HG03095 (cell line): ENCODE data around the gene GRAP2.
"Not testable (repeated sequence)": the region's sequence is repeated elsewhere in the genome, so short reads cannot be mapped to it uniquely, and the experiment has no call there.

ENCODE experiments used
- ATAC-seq: cut with Tn5 transposase; IDR thresholded peaks from one replicate; pipeline ENCODE4 v1.9.1; 2021; ENCODE audit warnings: moderate library complexity; ENCODE audit not compliant: unreplicated experiment

The GRAP2 gene

DNA sequence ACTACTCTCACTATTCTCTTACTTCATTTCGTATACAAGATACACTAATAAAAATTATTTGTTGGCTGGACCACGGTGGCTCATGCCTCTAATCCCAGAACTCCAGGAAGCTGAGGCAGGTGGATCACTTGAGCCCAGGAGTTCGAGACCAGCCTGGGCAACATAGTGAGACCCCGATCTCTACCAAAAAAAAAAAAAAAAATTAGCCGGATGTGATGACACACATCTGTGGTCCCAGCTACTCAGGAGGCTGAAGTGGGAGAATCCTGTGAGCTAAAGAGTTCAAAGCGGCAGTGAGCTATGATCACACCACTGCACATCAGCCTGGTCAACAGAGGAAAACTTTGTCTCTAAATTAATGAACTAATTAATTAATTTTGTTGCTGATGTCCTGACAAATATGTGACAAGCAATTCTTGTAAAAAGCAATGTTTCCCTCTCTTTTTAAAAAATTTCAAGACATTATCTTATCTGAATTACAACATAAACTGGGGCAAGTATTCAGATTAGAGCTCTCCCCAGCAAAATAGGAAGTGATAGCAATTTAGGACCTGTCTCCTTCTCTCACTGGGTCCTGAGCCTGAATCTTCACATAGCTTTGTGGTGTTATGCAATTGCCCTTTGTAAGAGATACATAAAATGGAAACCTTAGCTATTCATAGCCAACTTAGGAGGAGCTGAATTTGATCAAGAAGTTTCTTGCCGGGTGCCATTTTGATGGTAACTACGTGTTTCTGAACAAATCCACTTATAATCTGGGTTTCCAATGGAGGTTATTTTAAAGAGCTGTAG is 41.8 kb downstream of the GRAP2 start:
- no peak for ATAC-seq

DNA sequence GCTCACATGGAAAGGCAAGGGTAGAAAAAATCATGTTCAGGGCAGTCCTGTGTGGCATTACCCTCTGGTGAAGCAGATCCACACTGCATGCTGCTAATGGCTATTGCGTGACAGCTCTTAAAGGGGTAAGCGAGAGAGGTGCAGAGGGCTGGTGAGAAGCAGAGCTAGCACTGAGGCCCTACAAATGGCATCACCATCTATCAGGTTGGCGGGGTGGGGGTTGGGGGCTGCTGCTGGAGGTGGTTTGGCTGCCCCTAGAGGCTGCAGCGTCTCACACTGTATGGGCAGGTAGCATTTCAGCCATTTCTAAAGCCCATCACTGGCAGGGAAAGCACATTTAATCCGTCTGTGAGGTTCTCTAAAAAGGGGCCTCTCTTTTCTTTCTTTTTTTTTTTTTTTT is 42.5 kb downstream of the GRAP2 start:
- no peak for ATAC-seq

DNA sequence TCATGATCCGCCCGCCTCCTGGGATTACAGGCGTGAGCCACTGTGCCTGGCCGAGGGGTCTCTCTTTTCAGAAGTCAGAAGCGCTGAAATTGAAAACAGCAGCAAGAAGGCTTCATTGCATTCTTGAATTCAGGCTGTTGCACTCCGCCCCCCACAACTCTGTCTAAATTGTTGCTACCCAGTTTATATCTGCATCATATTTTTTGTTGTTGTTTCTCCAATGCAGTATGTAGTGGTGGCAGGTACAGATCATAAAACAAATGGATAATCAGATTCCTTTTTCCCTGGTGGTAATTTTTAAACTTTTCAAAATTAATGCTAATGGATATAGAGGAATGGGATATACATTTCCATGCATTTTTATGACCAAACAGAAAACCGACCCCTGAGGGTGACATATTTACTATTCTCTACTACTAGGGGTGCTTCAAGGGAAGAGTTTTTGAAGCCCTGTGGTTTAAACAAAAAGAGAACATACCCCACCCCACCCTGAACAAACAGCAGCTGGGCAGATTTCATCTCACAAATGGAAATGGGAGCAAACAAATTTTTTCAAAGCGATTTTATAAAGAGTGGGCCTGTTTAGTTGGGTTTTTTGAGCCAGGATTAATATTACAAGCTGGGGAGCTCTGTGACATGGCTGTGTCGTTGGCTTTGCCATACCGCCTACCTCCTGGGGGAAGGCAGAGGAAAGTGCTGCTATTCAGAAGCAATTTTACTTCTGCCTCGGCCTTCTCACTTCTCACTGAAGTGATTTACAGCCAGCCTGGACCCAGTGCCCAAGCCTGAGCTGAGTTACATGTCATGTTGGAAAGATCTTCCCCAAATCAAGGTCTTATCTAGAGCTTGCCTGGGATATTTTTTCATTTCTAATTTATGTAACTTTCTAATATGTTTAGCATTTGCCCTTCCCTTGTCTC is 43.3 kb downstream of the GRAP2 start:
- no peak for ATAC-seq

DNA sequence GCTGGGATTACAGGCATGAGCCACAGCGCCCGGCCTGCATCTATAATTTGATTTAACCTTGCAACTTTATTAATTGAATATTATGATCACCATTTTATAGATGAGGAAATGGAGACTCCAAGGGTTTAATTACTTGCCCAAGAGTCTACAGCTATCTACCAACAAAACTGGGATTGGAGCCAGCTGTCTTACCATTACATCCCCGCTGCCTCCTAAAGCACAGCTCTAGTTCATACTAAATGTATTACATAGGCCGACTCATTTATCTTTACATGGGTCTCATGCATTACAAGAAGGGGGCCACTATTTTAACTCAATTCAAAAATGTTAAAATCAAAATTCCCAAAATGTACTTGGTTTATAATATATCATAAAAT is 45.2 kb downstream of the GRAP2 start:
- no peak for ATAC-seq

DNA sequence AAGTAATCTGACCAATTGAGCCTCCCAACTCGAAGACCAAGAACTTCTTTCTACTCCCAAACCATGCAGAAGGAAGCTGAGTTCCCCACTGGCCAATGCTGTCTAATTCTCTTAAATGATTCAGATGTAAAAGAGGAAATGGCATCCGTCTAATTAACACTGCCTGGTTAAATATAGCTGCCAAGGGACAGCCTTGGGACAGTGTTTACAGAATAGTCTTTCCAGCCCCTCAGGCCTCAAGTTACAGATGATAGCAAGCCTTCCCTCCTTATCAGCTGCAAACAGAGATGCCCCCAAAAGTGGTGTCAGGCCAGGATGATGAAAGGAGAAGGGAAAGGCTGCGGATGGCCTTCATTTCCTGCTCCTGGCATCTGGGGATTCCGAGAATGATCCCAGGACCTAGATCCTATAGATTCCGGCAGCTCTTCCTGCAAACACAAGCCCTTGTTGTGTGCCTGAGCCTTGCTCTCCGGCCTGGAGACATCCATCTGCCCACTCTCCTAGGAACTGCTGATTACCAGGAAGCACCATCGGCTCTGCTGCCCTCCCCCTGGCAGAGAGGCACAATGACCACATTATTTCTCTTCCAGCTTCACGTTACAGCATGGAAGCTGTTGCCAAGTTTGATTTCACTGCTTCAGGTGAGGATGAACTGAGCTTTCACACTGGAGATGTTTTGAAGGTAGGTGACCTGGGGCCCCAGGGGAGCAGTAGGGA is 45.8 kb downstream of the GRAP2 start:
- ATAC-seq, result no peak

DNA sequence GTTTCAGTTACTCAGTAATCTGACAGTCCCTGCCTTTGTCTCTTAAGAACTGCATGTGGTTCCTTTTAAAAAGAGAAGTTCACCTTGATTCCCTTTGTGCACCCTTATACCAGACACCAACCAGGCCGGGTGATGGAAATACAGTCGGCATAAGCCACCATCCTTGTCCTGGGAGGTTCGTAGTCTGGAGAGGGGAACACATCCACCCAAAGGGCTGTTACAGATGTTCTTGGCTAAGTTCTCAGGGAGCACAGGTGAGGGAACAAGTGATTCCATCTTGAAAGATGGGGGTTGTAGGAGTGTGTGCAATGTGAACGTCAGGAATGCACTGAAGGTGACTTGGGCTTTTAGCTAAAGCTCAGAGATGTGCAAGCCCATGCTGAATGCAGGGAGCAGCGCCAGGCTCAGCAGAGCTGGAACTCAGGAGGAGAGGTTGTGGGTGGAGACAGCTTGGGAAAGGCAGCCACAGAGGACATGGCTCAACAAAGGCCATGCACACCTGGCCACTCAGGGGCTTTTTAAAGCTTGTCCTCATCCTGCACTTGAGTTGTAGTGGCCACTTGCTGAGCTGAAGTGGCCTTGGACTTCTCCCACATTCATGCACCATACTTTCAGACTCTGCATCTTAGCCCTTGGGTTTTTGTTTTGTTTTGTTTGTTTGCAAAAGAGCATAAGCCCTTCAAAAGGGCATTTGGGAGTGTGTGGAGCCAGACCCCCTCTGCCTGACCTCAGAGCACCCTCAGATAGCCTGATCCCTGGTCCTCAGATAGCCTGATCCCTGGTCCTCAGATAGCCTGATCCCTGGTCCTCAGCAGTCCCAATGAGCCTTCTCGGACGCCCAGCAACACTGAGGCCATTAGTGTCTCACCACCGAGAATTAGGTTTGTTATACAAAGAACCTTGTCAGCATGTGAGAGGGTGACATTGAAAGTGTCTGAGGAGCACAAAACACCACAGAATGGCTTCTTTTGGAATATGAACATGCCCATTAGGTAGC is 46.6 kb downstream of the GRAP2 start:
- no peak for ATAC-seq

DNA sequence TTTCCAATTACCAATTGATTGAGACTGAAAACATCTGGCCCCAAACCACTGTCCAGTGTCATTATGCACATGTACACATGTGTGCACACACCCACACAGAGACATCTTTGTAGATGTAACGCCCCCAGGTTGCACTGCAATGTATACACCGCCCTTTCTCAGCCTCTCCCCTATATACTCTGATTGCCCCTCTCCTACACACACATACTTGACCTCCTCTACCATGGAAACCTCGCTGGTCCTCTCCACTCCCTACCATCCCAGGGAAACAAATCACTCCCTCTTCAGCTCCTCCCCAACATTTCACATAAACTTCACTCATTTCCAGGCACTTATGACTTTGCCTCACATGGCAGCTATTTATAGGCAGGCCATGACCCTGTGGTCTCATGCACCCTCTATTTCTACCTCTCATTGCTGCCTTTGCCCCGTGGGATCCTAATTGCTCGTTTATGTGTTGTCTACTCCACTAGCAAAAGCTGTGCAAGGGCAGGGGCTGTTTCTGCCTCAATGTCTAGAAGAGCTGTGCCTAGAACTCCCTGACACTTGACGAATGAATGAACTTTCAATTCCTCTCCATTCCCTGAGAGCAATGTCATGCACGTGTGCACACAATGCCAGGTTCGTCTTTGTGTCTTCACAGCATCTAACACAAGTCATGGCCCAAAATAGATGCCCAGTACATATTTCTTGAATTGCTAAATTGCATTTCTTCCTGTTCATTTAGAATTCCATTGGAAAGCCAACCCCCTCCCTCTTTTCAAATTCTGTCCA is 49.3 kb downstream of the GRAP2 start:
- ATAC-seq, result no peak

DNA sequence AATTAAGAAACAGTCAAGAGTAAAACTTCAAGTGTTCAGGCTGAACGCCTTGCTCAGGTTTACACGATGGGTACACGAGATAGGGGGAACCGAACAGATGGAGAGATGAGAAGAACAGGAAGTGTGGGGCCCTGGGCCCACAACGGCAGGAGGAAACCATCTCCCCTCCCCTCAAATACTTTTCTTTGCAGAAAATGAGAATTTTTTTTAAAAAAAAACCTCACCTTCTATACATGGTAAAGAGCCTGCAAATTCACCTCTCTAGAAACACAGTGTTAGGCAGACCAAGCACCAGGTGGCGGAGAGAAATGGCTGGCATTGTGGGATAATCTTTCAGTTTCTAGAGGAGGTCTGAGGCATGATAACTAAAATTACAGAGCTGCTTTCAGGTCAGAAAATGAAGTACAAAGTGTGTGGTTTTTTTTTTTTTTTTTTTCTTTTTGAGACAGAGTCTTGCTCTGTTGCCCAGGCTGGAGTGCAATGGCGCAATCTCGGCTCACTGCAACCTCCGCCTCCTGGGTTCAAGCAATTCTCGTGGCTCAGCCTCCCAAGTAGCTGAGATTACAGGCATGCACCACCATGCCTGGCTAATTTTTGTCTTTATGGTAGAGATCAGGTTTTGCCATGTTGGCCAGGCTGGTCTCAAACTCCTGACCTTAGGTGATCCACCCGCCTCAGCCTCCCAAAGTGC is 50.9 kb downstream of the GRAP2 start:
- not testable (repeated sequence) for ATAC-seq

DNA sequence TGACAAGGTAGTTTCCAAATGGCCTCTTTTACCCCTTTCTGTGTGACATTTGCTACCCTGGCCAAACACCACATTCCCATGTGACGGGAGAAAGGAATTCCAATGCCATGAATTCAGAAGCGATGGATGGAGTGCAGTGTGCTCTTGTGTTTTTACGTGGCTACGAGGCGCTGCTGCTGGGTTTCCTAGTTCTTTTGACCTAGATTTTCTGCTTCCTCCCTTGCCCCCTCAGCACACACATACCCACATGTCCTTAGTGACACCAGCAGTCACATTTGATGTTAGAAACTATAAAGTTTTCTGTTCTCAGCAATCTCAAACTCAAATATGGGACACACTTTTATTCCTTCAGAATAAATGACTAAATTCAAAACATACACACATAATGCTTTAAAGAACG is 51.5 kb downstream of the GRAP2 start:
- no peak for ATAC-seq

DNA sequence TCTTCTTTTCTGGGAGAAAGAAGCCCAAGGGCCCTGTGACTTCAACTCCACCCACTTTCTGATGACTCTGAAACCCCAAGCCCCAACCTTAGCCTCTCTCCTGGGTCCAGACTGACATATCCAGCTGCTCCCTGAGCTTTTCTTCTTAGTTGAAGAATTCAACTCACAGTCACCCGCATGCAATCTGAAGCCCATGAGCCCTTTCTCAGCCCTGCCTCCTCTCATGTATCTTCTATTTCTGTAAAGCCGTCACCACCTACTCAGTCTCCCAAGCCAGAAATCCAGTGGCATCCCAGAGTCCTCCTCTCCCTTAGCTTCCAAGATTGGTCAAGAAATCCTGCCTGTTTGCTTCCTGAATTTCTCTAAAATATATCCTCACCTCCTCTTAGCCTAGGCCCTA is 52.2 kb downstream of the GRAP2 start:
- ATAC-seq, result no peak

DNA sequence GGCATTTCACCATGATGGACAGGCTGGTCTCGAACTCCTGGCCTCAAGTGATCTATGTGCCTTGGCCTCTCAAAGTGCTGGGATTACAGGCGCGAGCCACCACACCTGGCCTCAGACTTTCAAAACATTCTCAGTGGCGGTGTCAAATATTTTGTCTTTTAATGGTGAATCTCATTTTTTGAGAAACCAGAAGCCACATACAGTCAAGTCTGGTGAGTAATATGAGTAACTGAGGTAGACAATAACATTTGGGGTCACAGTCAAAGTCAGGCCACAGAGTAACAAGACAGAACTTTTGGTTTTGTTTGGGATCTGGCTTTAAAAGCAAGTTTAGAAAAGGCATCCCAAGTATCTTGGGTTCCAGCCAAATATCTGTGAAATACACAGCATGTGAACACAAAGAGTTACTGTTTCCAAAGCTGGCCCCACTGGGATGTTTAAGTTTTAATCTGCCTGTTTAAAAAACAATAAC is 53.7 kb downstream of the GRAP2 start:
- no peak for ATAC-seq

DNA sequence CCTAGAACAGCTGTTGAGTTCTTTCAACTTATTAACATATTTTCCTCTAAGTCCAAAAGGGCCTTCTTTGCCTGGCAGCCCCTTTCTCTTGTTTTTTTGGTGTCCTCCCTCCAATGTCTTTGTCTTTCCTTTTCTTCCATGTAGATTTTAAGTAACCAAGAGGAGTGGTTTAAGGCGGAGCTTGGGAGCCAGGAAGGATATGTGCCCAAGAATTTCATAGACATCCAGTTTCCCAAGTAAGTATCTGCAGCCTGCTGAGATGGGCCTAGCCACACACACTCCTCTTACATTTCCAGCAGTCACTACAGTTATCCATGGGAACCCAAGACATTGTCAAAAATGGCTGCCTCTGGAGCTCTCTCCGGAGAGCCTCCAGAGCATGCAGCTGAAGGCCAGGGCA is 54.8 kb downstream of the GRAP2 start:
- no peak for ATAC-seq

DNA sequence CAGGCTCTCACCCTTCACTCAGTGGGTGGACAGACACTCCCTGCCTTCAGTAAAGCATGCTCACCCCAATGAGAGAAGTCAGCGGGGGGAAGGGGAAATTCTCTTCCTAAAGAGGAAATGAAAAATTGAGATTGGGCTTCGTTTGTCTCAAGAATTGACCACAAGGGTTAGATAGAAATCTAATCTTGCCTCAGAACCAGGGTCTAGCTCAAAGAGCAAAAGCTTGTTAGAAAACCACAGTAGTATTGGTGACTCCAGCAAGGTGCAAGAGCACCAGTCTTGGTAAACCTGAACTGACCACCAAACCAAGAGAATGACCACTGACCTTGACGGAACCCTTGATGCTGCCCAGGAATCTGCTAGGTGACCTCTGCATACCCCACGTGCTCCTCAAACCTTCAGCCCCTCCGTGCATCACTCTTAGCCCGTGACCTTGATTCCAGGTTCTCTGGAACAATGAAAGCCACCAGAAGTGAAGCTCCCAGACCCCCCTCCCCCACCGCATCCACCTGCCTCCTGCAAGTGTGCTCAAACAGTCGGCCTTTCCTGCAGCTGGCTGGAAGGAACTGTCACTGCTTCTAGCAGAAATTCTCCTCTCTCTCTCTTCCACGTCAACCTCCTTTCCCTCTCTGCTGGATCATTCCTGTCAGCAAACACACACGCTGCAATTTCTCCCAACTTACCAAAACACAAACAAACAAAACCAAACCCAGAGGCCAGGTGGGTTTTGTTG is 56.2 kb downstream of the GRAP2 start:
- ATAC-seq, result no peak

DNA sequence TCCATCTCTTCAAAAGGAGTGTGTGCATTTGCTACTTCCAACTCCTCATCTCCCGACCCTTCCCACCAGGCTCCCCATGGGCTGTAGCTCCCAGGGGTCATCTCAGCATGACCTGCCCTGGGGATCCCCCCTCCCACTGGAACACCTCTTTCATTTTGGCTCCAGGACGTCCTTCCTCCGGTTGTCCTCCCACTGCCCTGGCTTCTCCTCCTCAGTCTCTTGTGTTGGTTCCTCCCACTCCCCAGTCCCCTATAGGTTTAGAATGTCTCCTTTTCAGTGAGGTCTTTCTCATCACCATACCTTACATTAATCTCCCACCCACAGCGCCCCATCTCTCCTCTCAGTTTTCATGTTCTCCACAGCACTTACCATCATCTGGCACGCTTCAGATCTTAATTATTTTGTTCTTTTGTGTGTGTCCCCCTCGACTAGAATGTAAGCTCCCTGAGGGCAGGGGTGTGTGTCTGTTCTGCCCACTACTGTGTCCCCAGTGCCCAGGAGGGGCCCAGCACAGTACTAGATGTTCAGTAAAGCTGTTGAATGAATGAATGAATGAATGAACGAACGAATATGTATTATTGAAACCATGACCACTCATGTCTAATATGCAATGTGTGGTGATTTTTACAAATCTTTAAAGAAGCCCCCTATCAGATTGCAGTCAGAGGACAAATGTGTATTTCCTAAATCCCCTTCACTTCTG is 57.3 kb downstream of the GRAP2 start:
- no peak for ATAC-seq

DNA sequence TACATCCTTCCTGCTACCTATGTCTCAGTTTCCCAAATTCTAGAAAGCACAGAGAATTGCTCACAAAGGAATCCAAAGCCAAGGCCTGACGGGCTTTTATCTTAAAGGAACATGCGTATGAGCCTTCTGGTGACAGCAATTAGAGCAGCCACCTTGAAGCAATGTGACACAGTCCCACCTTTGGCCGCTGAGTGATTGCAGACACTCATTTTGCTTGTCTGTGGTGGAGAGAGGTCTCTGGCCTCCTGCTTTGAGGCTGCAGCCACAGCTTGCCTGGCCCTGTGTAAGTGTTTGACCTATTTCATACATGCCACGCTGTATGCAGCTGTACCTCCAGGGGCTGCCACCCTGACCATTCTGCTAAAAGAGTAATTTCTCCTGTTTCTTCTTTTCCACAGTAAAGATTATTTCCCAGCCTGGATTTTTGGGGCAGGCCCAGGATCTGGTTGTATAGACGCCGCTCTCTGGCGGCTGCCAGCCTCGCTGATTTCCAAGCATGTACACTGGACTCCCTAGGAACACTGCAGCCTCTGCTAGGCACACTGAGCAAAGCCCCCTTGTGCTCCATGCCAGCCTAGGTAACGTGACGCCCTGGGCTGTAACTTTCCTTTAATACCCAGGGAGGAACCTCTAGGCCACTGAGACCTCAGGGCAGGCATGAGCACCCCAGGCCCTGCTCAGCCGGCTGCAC is 58.2 kb downstream of the GRAP2 start:
- no peak for ATAC-seq

DNA sequence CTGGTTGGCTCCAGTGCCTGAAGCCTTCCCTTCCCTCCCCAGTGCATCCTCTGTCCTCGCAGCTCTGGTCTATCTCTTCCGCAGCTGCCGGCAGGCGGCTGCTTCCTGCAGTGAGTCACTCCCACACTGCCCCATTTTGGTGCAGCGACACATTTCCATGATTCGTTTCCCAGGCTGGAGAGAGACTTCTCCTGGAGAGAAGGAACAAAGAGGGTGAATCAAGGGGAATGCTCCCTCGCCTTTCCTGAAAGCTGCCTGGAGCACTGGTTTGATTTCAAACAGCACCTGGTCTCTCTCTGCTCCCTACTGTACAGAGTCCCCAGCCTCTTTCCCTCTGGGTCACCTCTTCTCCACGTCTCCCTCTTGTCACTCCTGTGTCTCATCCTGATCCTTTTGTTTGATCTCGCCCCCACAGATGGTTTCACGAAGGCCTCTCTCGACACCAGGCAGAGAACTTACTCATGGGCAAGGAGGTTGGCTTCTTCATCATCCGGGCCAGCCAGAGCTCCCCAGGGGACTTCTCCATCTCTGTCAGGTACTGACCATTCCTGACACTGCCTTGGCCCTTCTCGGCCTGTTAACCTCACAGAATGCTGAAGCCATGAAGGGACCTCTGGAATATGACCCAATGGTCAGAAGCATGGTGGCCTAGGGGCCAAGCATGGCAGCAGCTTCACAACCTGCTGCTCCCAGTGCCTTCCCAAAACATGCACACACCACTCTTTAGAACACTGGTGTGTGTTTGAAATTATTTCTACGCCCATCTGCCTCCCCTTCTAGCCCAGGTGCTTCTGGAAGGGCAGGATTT is 59.0 kb downstream of the GRAP2 start, which contains the start of gene TMA7B:
TMA7B (plus strand) TSS at position 758 of the 808 bp plus-strand sequence. CDS start 3,978 bp downstream, outside the sequence.
- no peak for ATAC-seq
